G401 (cell line): Measurements from ENCODE around the gene ITGB1. TPM values are rescaled to one million over a fixed set of nuclear protein-coding genes. Genes with fewer than 3 reads are reported as not detected.
"Not testable (repeated sequence)": the region's sequence is repeated elsewhere in the genome, so short reads cannot be mapped to it uniquely, and the experiment has no call there.

ENCODE experiments used
- DNase-seq: peaks from one replicate; pipeline ENCODE4 v3.0.0-alpha.2; 2015; ENCODE audit warnings: low spot score
- in situ Hi-C: cut with HindIII; loops from 2 replicates; pipeline ENCODE4 v1.10.0; 2016; ENCODE audit warnings: low sequenced_read_pairs, mixed read lengths
- total RNA-seq: library from RNA; depleted of rRNA; stranded (reverse); fragments of >200 nt; shearing (Covaris generic); gene quantifications from 2 replicates; pipeline ENCODE4 v1.2.3, GENCODE V29; 2014

ITGB1 gene
- total RNA-seq, 1 experiment from 2014 or later: 444 TPM

DNA sequence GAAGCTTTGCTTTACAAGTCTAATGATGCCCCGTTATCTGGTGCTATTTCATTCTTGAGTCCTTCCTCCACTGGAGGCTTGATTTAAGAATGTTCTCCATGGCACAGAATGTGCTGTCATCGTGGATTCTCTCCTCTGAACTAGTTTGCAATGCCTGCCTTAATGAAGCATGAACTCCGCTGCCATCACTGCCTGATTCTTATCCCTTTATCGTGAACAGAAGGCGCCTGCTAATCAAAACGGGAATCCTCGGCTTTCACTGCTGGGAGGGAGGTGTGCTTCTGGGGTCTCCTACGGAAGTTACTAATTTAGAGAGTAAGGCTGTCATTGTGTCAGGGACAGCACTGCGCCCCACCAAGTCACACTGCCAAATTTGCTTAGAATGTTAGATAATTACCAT is 56.2 kb downstream of the ITGB1 start:
- in situ Hi-C loops: no loop called here

DNA sequence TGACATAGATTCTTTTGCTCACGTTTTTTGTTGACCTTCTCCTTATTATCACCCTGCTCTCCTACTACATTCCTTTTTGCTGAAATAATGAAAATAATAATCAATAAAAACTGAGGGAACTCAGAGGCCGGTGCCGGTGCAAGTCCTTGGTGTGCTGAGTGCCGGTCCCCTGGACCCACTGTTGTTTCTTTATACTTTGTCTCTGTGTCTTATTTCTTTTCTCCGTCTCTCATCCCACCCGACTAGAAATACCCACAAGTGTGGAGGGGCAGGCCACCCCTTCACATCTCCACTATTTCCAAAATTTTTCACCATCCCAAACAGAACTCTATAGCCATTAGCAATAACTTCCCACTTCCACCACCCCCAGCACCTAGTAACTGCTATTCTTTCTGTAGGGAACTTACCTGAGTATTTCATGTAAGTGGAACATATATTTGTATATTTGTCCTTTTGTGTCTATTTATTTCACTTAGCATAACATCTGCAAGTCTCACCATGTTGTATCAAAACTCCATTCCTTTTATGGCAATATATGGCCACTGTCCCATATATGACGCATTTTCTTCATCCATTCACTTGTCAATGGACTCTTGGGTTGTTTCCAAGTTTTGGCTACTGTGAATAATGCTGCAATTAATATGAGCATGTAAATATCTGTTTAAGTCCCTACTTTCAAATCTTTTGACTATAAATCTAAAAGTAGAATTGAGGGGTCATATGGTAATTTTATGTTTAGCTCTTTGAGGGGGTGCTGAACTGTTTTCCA is 62.6 kb downstream of the ITGB1 start:
- DNase-seq, in situ Hi-C loops: not testable (repeated sequence)

More for the DNA sequence above, 56.2 kb downstream of the ITGB1 start:
- no peak for DNase-seq

DNA sequence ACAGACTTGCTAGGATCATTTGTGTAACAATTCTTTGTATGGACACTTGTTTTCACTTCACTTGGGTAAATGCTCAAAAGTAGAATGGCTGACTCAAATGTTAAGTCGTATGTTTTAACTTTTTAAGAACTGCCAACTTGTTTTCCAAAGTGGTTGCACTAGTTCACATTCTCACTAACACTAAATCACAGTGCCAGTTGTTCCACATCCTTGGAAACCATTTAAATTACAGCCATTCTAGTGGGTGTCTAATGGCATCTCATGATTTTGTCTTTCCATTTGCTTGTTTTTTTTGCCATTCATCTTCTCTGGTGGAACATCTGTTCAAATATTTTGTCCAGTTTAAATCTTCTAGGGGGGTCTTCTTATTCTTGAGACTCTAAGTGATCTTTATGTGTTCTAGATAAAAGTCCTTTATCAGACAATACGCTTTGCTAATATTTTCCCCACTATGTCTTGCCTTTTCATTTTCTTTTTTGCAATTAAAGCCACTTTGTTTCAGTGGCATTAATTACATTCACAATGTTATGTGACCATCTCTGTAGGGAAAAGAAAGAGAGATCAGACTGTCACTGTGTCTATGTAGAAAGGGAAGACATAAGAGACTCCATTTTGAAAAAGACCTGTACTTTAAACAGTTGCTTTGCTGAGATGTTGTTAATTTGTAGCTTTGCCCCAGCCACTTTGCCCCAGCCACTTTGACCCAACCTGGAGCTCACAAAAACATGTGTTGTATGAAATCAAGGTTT is 63.9 kb downstream of the ITGB1 start:
- in situ Hi-C loops: no loop called here
- DNase-seq: no peak

DNA sequence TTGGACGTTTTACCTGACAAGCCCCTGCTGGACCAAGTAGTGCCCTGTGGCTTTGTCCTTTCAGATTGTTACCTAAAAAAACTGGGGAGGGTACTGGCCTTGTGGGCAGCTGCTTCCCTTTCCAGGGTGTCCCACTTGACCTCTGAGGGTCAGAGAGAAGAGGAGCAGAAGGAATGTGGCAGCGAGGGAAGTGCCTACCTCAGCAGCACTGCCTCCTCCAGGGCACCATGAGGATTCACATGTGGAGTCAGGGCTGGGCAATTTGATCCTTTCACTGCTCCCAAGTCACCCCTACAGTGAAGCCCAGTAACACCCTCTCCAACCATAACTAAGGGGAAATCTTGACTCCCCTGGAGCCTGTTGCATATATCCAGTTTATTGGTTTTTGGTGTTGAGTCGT is 64.6 kb downstream of the ITGB1 start:
- in situ Hi-C loops: no loop called here
- no peak for DNase-seq

DNA sequence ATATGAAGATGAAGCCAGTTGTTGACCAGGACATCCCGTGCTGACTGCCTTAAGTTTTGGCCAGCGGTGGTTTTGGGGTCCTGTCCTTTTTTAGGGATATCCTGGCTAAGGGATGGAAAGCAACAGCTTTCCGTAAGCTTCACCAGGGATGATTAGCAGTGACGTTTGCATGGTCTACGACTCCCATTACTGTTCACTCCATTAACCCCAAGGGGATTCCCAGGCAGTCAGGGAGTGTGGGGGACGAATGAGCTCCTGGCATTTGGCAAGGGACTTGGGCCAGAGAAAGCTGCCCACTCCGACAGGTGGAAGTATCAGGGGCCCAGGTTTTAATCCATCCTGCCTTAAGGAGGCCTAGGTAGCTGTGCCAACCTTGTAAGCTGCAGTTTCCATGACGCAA is 66.8 kb downstream of the ITGB1 start:
- no peak for DNase-seq
- in situ Hi-C loops: no loop called here

DNA sequence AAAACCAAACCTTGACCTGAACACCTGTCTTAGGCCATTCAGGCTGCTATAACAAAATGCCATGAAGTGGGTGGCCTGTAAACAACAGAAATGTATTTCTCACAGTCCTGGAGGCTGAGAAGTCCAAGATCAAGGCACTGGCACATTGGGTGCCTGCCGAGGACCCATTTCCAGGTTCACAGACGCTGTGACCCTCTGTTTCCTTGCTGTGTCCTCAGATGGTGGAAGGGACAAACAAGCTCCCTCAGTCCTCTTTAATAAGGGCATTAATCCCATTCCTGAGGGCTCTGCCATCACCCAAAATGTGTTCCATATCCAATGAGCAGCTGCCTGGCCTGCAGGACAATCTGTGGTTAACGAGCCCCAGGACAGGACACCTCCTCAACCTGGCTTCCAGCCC is 67.6 kb downstream of the ITGB1 start:
- in situ Hi-C loops: no loop called here
- no peak for DNase-seq

DNA sequence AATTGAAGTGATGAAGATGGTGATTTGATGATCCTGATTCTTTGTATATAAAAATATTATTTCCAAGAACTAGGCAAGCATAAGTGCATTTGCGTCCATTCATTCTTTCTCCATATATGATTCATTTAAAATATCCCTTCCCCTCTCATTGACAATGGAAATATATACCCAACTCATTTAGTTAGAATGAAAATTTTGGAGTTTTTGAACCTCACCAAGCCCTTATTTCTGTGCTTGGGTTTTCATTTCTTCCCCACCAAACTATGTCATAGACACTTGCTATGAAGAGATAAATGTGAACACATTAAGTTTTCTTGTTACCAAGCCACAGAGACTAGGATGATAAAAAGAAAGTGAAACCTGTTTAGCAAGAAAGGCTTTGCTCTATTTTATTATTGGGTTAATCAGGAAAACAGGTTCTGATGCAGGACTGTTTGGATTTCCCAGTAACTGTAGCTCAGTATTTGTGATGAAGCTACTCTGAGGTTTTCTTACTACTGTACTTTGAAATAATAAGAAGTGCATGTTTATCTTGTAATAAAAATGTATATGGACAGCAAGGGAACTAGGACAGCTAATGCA is 68.3 kb downstream of the ITGB1 start:
- in situ Hi-C loops: no loop called here
- DNase-seq: no peak

DNA sequence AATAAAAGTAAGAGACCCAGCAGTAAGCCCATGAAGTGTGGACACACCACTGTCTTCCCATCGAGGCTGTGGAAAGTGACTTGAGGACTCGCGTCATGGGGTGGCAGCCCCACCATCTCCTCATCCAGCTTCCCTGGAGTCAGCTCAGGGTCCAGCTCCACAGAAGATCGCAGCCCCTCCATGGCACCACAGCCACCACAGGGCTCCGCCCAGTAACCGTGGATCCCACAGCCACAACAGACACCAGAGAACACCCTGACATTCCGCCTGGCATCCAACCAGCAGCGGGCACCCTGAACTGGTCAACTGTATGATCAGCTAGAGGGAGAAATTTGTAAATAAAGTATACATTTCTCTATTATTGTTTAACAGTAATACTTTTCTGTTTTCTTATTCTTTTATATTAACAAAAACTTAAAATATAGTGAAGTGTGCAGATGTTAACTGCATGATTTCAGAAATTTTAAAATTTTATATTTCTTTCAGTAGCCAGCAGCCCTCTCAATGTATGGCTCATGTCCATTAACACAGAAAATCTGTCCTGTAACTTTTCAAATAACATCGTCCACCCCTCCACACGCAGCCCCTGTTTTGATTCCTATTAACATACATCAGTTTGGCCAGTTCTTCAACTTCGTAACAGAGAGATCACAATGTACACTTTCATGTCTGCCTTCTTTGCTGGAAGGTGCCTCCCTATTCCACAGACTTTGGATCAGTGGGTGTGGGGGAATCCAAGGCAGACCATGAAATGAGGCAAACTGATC is 69.7 kb downstream of the ITGB1 start:
- in situ Hi-C loops: no loop called here
- no peak for DNase-seq

DNA sequence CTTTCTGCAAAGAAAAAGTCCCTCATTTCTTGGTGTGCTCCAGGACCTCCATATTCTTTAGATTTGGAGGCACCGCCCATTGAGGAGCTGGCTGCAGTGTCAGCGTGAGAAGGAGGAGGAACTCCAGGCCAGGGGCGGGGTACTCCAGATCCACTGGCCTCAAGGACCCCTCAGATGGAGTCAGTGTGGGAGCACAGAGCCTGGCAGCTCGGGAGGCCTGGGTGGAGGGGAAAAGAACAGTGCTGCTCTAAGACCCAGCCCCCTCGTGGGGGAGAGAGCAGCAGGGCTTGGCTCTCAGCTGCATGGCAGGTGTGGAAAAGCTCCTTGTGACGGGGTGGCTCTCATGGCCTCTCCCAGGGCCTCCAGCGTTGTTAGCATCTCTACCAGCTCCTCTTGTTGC is 70.5 kb downstream of the ITGB1 start:
- in situ Hi-C loops: no loop called here
- no peak for DNase-seq

DNA sequence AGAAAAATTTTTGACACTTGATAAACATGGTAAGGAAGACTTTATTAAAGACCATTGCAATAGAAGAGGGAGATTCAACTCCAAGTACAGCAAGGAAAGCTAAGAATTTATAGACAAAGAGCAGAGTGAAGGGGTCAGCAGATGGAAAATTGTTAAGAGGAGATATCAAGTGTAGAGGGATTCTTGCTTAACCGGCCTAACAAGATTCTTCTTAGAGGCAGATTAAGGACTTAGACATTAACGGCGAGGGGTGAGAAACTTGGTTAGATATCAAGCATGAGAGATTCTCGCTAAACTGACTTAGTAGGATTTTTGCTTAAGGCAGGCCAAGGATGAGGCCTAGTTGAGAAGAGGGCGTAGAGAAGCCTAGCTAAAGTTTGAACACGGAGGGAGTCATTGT is 76.0 kb downstream of the ITGB1 start:
- DNase-seq: no peak
- in situ Hi-C loops: no loop called here

DNA sequence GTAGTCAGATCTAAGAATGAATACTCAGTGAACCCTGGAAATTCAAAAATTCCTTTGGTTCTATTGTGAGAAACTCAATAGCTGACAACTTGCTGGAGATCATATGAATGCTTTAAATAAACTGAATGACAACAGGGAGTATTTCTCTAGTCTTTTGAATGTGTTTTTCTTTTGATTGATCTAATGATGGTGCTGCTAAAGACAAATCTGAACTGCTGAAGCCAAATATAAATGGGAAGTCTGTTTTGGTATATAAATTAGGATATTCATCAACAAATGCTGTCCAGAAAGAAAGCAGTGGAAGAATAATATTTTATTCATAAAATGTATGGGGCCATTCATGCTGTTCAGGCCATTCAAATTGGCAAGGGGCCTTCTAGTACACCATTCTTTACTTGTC is 79.4 kb downstream of the ITGB1 start:
- DNase-seq: no peak
- in situ Hi-C loops: no loop called here

DNA sequence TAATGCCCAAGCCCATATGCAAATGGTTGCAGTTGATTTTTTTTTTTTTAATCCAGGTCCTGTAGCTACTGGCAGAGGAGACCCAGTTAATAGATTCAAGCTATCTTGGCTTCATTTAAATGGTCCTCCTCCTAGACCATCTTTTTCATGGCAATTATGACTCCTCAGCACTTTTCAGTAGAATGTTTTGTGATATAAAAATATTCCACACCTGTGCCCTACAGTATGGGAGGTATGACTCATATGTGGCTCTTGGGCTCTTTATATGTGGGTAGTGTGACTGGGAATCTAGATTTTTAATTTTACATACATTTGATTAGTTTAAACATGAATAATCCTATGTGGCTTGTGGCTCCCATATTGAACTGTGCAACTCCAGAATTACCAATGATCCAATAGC is 80.1 kb downstream of the ITGB1 start:
- in situ Hi-C loops: no loop called here

DNA sequence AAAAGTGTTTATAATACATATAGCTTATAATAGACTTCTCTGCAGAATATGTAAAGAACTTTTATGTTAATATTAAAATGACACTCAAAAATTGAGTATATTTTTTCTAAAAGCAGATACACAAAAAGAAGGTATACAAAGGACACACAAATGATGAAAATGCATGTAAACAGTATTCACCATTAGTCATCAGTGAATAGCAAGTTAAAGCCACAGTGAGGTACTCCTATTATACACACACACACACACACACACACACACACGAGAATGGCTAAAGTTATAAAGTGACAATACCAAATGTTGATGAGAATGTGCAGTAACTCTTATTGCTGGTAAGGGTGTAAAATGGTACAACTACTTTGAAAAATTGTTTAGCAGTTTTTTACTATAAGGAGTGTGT is 92.9 kb downstream of the ITGB1 start:
- in situ Hi-C loops: no loop called here
- no peak for DNase-seq

More for the DNA sequence above, 80.1 kb downstream of the ITGB1 start:
- DNase-seq: no peak

DNA sequence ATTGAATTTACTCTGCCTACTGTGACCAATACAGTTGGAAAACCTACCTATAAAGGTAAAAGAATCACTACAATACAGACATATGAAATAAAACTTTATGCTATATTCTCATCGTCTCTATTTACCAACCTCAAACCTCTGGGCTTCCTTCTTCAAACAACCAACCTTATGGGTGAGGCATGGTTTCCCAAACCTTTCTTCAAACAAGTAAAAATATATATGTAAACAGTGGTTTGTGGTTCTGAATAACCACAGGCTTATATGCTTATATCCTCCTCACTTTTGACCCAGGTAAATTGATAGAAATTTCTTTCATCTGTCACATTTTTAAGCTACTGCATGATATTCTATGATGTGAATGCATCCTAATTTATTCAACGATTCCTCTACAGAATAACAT is 103.6 kb downstream of the ITGB1 start:
- no peak for DNase-seq
- in situ Hi-C loops: no loop called here

DNA sequence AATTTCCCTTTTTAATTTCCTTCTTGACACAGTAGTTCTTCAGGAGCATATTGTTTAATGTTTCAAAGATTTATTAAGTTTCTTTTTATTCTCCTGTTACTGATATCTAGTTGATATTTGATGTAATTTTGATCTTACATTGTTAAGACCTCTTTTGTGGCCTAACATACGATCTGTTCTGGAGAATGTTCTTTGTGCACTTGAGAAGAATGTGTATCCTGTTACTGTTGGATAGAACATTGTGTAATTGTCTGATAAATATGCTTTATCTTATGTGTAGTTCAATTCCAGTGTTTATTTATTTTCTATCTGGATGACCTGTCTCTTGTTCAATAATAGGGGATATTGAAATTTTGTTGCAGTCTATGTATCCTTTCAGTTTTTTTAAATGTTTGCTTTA is 106.7 kb downstream of the ITGB1 start:
- no peak for DNase-seq
- in situ Hi-C loops: no loop called here
